Measurements from ENCODE around the gene ACADVL.
"Not testable (repeated sequence)": the region's sequence is repeated elsewhere in the genome, so short reads cannot be mapped to it uniquely, and the experiment has no call there.

Gene ACADVL

DNA sequence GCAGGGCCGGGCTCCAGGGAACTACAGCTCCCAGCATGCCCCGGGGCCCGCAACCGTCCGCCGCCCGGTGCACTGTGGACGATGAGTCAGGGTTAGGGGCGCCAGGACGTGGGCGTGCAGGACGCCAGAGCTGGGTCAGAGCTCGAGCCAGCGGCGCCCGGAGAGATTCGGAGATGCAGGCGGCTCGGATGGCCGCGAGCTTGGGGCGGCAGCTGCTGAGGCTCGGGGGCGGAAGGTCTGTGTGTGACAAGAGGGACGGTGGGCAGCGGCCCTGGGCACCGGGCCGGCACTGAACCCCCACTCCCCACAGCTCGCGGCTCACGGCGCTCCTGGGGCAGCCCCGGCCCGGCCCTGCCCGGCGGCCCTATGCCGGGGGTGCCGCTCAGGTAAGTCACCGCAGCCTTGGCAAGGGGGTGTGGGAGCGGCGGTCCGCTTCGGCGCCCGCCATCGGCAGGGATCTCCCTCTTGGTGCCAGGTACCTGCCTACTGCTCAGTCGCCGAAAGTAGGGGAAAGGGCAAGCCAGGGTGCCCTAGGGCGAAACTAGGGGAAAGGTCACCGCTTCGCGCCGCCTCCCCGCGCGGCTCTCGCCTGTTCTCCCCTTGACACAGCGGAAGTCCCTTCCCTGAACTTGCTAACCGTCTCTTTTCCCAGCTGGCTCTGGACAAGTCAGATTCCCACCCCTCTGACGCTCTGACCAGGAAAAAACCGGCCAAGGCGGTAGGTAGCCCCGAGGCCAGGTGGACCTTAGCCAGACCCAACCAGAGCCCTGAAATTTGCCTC lies at the start of gene ACADVL, which contains the start of gene DLG4:
ACADVL (plus strand) TSS at position 127 of the 781 bp plus-strand sequence; CDS start at position 174, 47 bp downstream.
DLG4 (minus strand) TSS at position 25 of the 781 bp plus-strand sequence.
- in situ Hi-C loops (cut with MboI; ENCODE audit: low sequenced_read_pairs): no loop called here

GRCh38 chr17:7172522-7173191 lies 47.1 kb upstream of the ACADVL start:
- in situ Hi-C loops (cut with MboI; ENCODE audit: low sequenced_read_pairs): not testable (repeated sequence)

GRCh38 chr17:7173687-7174602 lies 45.8 kb upstream of the ACADVL start:
- in situ Hi-C loops (cut with MboI; ENCODE audit: low sequenced_read_pairs): no loop called here

GRCh38 chr17:7174603-7175326 lies 45.0 kb upstream of the ACADVL start:
- in situ Hi-C loops (cut with MboI; ENCODE audit: low sequenced_read_pairs): no loop called here

- in situ Hi-C loops (cut with MboI; ENCODE audit: low sequenced_read_pairs): no loop called here
Observed at GRCh38 chr17:7175330-7175733, 44.4 kb upstream of the ACADVL start.

DNA sequence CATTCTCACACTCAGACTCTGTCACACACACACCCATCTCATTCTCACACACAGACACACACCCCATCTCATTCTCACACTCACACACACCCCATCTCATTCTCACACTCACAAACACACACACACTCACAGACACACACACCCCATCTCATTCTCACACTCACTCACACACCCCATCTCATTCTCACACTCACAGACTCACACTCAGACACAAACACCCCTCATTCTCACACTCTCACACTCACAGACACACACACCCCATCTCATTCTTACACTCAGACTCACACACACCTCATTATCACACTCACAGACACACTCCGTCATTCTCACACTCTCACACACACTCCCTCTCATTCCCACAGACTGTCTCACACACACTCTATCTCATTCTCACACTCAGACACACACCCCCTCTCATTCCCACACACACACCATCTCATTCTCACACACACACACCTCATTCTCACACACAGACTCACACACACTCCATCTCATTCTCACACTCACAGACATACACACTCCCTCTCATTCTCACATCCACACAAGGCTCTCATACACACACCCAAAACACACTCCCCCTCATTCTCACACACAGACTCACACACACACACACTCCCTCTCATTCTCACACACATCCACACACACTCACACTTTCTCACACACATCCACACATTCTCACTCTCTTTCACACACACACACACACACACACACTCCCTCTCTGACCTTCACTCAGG lies 43.5 kb upstream of the ACADVL start:
- in situ Hi-C loops (cut with MboI; ENCODE audit: low sequenced_read_pairs): no loop called here

DNA sequence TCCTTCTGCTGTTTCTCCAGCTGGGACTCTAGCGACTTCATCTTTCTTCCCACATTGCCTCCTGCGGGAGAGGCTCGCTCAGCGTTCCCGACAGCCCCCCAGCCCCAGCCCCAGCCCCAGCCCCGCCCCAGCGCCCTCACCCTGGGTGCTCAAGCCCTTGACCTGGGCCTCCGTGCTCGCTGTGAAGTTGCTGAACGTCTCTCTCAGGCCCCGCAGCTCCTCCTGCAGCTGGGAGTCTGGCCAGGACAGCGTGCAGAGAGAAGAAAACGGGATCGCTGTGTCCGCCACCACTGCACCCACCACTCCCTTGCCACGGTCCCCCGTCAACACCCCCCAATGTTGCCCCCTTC lies 42.9 kb upstream of the ACADVL start:
- in situ Hi-C loops (cut with MboI; ENCODE audit: low sequenced_read_pairs): no loop called here

DNA sequence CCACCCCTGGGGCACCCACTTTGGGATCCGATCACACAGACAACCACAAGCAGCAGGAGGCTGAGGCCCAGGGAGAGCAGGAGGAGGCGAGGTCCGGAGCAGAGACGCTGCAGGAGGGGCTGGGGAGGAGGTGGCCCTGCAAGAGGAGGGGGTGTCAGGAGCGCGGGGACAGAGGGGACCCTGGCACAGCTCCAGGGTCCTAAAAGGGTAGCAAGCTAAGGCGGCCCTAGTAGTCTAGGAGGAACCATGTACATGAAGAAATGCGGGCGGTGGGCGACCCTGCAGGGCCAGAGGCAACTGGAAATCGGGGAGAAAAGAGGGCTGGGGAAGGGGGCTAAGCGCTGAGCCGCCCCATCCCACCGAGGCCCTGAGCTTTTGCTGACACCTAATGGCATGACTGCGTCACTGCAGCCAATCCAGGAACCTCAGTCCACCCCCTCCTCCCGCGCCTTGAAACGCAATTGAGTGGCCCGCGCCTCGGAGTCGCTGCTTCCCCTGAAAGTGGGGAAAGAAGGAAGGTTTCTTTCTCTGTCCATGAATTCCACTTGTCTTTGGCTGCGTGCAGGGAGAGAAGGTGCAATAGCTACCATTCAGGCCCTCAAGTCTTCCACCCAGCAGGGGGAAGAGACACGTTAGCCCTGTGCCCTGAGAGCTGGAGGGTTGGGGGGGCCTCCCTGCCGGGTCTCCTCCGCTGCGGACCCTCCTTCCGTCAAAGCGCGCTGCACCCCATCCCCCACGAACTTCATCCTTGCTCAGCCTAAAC lies 42.4 kb upstream of the ACADVL start:
- in situ Hi-C loops (cut with MboI; ENCODE audit: low sequenced_read_pairs): no loop called here

DNA sequence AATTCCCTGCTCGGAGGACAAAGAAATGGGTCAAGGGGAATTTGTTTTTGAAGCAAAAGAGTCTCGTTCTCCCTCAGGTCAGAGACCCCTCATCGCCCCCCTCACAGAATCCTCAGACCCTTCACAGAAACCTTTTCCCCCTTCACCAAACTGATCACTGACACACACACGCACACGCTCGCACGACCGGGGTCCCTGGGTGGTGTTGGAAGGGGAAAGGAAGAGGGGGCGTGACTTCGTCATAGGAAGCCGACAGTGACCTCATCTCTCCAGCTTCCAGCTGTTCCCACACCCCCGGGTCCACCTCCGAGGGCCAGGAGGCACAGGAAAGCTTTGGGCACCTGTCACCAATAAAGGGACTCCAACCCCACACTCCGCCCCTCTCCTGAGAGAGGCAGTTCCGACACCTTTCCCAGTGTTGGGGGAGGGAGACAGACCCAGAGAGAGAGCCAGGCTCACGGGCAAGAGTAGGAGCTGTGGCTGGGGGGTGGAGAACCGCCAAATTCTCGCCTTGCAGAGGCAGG lies 41.7 kb upstream of the ACADVL start:
- in situ Hi-C loops (cut with MboI; ENCODE audit: low sequenced_read_pairs): no loop called here

- in situ Hi-C loops (cut with MboI; ENCODE audit: low sequenced_read_pairs): no loop called here
Observed at GRCh38 chr17:7178973-7179316, 40.8 kb upstream of the ACADVL start.

DNA sequence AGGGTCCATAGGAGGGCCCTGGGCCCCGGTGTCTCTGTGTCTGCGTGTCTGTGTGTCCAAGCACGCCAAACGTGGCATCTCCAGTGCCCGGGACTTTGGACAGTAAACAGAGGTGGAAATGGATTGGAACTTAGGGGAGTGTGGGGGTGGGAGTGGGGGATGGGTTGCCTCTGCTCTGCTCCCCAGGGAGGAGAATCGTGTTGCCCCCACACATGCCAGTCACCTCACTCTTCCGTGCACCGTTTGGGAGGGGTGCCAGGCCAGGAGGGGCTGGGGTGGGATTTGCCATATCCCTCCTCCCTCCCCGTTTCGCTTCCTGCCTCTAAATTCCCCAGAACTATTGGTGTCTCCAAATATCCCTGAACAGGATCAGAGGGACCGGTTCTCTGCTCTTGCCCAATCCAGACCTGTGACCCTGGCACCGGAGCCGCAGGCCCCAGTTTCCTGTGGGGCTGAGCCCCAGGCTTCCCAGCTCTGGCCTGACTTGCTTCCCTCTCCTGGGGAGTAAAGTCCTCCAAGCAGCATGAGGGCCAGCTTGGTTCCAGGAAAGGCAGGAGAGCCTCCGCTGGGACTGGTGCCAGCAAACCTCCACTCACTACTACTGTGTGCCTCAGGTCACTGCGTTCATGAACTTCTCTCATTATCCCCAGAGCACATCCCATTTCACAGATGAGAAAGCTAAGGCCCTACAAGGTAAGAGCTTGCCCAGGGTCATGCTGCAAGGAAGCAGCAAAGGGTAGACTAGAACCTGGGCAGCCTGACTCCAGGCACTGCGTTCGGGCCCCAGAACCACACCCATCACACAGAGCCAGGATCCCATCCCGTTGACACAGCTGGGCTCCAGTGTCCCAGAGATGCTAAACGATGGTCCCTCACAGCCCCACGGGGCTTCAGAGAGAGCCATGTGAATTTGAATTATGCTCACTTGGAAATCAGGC lies 40.2 kb upstream of the ACADVL start, which contains the start of gene ASGR1:
ASGR1 (minus strand) TSS at position 54 of the 938 bp plus-strand sequence. CDS start 807 bp downstream, outside the sequence.
- in situ Hi-C loops (cut with MboI; ENCODE audit: low sequenced_read_pairs): no loop called here

DNA sequence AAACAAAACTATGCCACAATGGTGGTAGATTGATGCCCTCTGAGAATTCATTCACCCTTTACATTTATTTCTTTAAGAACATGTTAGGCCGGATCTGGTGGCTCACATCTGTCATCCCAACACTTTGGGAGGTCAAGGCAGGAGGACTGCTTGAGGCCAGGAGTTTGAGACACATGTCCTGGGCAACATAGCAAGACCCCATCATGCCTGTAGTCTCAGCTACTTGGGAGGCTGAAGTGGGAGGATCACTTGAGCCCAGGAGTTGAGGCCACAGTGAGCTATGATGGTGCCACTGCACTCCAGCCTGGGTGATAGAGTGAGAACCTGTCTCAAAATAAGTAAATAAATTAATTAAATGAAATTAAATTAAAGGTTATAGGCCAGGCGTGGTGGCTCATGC lies 37.6 kb upstream of the ACADVL start:
- in situ Hi-C loops (cut with MboI; ENCODE audit: low sequenced_read_pairs): not testable (repeated sequence)

GRCh38 chr17:7183433-7184090 lies 36.2 kb upstream of the ACADVL start:
- in situ Hi-C loops (cut with MboI; ENCODE audit: low sequenced_read_pairs): no loop called here

GRCh38 chr17:7184091-7184488 lies 35.6 kb upstream of the ACADVL start:
- in situ Hi-C loops (cut with MboI; ENCODE audit: low sequenced_read_pairs): no loop called here

DNA sequence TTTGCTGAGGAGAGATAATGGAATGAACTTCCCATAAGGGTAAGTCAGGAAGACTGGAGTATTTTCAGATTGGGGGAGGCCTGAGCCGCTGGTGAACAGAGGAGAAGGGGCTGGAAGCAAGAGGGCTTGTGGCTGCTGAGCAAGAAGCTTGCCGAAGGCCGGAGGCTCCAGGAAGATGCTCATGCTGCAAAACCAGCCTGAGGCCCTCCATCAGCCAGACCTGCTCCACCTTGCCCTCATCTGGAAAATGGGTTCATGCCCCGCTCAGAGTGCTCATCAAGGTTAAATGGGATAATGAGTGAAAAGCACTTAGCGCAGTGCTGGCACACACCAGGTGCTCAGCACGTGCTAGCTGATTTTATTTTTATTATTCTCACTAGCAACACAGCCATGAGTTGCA lies 35.1 kb upstream of the ACADVL start:
- in situ Hi-C loops (cut with MboI; ENCODE audit: low sequenced_read_pairs): no loop called here

DNA sequence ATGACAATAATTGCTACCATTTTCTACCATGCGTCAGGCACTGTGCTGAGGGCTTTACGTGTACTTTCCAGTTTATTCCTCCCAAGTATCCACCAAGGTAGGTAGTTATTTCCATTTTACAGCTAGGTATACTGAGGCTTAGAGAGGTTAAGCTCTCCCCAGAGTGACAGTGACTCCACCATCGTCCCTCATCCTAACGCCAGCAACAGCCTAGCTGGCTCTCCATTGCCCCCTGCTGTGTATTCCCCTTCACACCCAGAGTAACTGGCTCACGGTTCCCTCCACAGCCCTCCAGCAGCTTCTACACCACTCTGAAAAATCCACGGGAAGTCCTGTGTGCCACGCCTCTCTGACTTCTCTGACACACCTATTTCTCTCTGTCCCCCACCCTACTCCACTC lies 33.5 kb upstream of the ACADVL start:
- in situ Hi-C loops (cut with MboI; ENCODE audit: low sequenced_read_pairs): no loop called here

- in situ Hi-C loops (cut with MboI; ENCODE audit: low sequenced_read_pairs): no loop called here
Observed at GRCh38 chr17:7190276-7190917, 29.3 kb upstream of the ACADVL start.
